ENCODE results near the gene DHX9. TPM values are rescaled to one million over a fixed set of nuclear protein-coding genes. Genes with fewer than 3 reads are reported as not detected.

The DHX9 gene
- total RNA-seq, 1 donor, result 107 TPM

DNA sequence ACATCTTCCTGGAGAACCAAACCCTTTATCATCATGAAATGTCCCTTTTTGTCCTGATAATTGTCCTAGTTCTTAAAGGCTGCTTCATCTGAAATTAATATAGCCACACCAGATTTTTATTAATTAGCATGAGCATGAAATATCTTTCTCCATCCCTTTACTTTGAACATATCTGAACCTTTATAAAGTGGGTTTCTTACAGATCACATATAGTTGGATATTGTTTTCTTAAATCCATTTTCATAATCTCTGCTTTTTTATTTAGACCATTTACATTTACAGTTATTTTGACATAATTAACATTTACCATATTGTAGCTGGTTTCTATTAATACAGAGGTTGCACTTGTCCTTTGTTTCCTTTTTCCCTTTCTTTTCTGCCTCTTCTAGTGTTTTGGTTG, 96.6 kb downstream of the DHX9 start:
- Histone ChIP-seq H3K4me2 (ENCODE audit: insufficient read depth, low read length) (no peak overlapping the region), H3K4me3 (ENCODE audit: insufficient read depth, low read length) (no peak overlapping the region), H3K79me2 (ENCODE audit: insufficient read depth, low read length) (no peaks in the 10 kb centered on the region), H4K20me1 (ENCODE audit: insufficient read depth, low read length) (no peaks in the 10 kb centered on the region), H3K4me1 (ENCODE audit: insufficient read depth, low read length) (no peaks in the 10 kb centered on the region), H3K9me3 (ENCODE audit: low read depth, low read length) (no peaks in the 10 kb centered on the region), H3K27ac (ENCODE audit: low read depth, low read length) (no peak overlapping the region), H2AFZ (ENCODE audit: low read length) (no peak overlapping the region), H3K27me3 (ENCODE audit: insufficient read depth, low read length) (peaks cover 6% of the 10 kb centered on the region), H3K36me3 (ENCODE audit: insufficient read depth, low read length) (no peaks in the 10 kb centered on the region)
- TF ChIP-seq, protein P1, sequence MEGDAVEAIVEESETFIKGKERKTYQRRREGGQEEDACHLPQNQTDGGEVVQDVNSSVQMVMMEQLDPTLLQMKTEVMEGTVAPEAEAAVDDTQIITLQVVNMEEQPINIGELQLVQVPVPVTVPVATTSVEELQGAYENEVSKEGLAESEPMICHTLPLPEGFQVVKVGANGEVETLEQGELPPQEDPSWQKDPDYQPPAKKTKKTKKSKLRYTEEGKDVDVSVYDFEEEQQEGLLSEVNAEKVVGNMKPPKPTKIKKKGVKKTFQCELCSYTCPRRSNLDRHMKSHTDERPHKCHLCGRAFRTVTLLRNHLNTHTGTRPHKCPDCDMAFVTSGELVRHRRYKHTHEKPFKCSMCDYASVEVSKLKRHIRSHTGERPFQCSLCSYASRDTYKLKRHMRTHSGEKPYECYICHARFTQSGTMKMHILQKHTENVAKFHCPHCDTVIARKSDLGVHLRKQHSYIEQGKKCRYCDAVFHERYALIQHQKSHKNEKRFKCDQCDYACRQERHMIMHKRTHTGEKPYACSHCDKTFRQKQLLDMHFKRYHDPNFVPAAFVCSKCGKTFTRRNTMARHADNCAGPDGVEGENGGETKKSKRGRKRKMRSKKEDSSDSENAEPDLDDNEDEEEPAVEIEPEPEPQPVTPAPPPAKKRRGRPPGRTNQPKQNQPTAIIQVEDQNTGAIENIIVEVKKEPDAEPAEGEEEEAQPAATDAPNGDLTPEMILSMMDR (IDR thresholded peaks at IDR 0.05; ENCODE audit: extremely low read depth, low read depth, low read length), result no peak
- no peak for DNase-seq (ENCODE audit: insufficient read length, low spot score, missing footprints)

Other genes with a start within 250 kb of the DHX9 start
- gene RGS16, start 235.0 kb upstream of the DHX9 start, total RNA-seq, result under 0.01 and 0.29 TPM in 2 replicates
- gene RGS8, start 154.8 kb upstream of the DHX9 start, total RNA-seq, result not detected in 2 replicates
- gene NPL, start 49.6 kb upstream of the DHX9 start, total RNA-seq, result 1.5 and 2.5 TPM in 2 replicates
- gene SHCBP1L, start 113.8 kb downstream of the DHX9 start, total RNA-seq, result not detected in 2 replicates
- gene LAMC1, start 184.1 kb downstream of the DHX9 start, total RNA-seq, result 903 and 966 TPM in 2 replicates